HFF-Myc (cell line): Measurements from ENCODE around the gene GRAMD1B.
A peak's percentile ranks its signal among the peaks of the same experiment; 100 is the strongest.
"Not testable (repeated sequence)": the region's sequence is repeated elsewhere in the genome, so short reads cannot be mapped to it uniquely, and the experiment has no call there.

Experiments
- DNase-seq: peaks from one replicate; pipeline ENCODE4 v3.0.0-alpha.2; 2011; ENCODE audit warnings: low read depth; ENCODE audit errors: extremely low read depth
- H3K4me3 ChIP-seq: replicated peaks from 2 replicates; pipeline ENCODE4 v1.5.1; 2011; ENCODE audit warnings: low read depth, mild to moderate bottlenecking, control low read depth, low read length
- CTCF ChIP-seq: IDR thresholded peaks from 2 replicates; pipeline ENCODE4 v1.5.1; 2012; ENCODE audit warnings: mild to moderate bottlenecking, low read depth, low read length, control low read depth; ENCODE audit errors: missing control alignments

The GRAMD1B gene

DNA sequence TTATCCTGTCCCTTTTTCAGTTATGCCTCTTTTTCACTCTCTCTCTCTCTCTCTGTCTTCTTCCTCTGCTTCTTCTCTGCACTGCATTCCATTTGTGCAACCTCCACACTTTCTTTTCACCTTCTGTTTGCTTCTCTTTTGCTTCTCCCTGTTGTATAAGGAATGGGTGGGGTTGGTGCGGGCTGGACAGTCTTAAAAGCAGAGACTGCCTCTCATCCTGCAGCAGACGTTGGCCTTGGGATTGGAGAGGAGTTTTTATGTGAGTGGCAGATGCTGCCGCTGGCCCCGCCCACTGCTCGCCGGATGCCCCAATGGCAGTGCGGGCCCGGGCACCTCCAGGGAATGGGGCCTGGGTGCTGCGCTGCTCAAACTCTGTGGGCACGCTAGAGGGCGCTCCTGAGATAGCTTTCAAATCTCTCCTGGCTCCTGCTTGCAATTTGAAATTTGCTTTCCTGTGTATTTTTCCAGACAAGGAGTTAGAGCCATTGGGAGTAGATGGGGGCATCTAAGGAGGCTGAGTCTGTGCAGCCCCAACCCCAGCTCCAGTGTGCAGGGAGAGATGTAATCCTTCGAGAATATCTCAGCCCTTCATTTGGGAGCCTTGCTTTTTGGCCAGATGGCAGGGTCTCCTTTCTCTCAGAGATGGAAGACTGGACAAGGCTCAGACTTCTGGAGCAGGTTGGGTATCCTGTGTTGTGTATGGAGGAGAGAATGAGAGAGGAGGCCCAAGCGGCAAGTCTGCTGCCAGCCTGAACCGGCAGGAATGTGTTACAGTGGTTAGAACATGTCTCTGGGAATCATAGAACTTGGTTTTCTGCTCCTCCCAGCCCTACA, 81.2 kb downstream of the GRAMD1B start:
- DNase-seq = peak; percentile 82
- H3K4me3 ChIP-seq = no peak overlapping the region
- peak; percentile 86 for TF ChIP-seq CTCF

GRCh38 chr11:123513309-123513708, 83.2 kb downstream of the GRAMD1B start:
- not testable (repeated sequence) for H3K4me3 ChIP-seq, DNase-seq

DNA sequence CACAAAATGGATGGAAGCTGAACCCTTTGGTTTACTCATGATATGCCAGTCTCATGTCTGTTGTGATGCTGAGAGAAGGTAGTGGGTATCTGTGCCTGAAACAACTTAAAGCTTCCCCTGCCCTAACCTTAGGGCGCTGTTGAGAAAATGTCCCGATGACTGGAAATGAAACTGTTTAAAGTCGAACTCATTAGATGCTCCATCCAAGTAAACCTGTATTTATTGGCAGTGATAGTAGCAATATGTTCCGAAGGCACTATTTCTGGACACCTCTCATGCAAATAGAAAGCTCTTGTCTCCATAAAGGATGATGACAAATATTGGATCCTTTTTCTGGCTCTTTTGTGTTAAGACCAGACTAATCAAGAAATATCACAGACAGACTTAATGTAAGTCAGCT, 86.2 kb downstream of the GRAMD1B start:
- DNase-seq = no peak
- no peak overlapping the region for H3K4me3 ChIP-seq
- no peak for TF ChIP-seq CTCF

- no peak for TF ChIP-seq CTCF
- H3K4me3 ChIP-seq = no peak overlapping the region
- no peak for DNase-seq
Measured at GRCh38 chr11:123517559-123518364, 87.7 kb downstream of the GRAMD1B start.

DNA sequence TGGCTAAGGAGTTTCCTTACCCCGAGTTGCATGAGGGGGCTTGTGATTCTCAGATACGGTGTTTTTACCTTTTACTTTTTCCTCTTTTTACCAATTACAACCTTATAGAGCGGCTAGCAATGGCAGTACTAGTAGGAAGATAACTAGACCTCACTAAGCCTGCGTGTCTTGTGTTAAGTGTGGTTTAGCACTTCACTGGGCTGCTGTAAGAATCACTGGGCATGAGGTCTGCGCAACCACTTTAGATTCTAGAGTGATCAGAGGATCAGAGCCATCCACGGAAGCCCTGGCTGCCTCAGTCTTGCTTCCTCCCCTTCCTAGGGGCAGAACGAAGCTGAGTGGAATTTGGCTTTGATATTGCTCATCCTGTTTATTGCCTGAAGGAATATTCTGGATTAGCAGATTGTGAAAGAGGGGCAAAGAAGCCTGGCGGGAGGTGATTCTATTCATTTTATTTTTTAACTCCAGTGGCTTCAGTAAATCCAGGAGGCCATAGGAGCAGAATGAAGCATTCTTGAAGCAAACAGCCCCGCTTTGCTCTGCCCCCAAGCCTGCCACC, 88.5 kb downstream of the GRAMD1B start:
- no peak for DNase-seq
- no peak overlapping the region for H3K4me3 ChIP-seq
- TF ChIP-seq CTCF = no peak

DNA sequence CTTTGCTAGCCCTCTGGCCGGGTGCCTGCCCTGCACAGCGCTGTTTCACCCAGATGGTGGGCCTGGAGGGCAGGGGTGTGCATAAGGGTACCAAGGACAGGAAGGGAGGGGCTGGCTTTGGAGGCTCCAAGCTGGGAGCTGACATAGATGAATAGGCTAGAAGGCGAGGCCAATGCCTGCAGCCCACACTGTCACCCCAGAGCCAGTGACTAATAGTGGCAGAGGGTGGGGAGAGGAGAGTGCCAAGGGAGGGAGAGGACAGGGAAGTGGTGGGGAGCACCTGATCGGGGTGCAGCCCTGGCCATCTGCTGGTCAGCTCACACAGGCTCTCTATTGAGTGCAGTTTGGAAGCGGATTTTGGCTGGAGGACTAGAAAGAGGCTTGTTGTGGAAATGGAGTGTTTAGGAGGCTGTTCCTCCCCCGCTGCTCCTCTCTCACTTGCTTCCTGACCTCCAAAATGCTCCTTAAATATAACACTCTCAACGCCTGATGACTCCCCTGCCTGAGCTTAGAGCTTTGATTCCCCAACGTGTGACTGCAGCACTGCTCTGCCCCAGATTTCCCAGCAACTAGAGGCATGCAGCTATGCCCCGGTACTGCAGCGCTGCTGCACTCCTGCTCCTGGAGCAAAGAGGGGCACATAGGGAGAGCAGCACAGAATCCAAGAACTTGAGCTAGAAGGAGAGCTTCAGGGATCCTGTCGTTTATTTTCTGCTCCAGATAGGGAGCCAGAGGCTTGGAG, 89.2 kb downstream of the GRAMD1B start:
- no peak for TF ChIP-seq CTCF
- DNase-seq = no peak
- H3K4me3 ChIP-seq = no peak overlapping the region
